Sigmoid colon (tissue), 7 donors: Measurements from ENCODE around the gene TRIM63. TPM values are rescaled to one million over a fixed set of nuclear protein-coding genes. Genes with fewer than 3 reads are reported as not detected.

Experiments used
- DNase-seq: peaks from one replicate; pipeline ENCODE4 v3.0.0-alpha.2; 2019
- H3K27ac ChIP-seq, 4 donors: fragments of 200-600 bp; sonication (generic); one replicate each; pipeline ENCODE4 v1.5.1; 2016 to 2019; ENCODE audit warnings: mild to moderate bottlenecking in 1 of 4
- H3K27me3 ChIP-seq, 3 donors: fragments of 200-600 bp; sonication (generic); one replicate each; pipeline ENCODE4 v1.5.1; 2019; ENCODE audit warnings: mild to moderate bottlenecking in 1 of 3
- H3K36me3 ChIP-seq, 4 donors: fragments of 200-600 bp; sonication (generic); one replicate each; pipeline ENCODE4 v1.5.1; 2016 to 2019
- H3K4me1 ChIP-seq, 4 donors: fragments of 200-600 bp; sonication (generic); one replicate each; pipeline ENCODE4 v1.5.1; 2017 to 2019
- H3K4me3 ChIP-seq, 4 donors: fragments of 200-600 bp; sonication (generic); one replicate each; pipeline ENCODE4 v1.5.1; 2017 to 2019; ENCODE audit warnings: mild to moderate bottlenecking in 2 of 4, moderate library complexity in 1 of 4
- H3K9me3 ChIP-seq, 4 donors: fragments of 200-600 bp in 3 of 4; sonication (generic) in 3 of 4; one replicate each; pipeline versions ENCODE4 v1.5.1 to v1.6.1; 2013 to 2019
- EP300 ChIP-seq, 4 donors: sonication (generic); formaldehyde crosslinking; IDR thresholded peaks; one replicate each; pipeline ENCODE4 v1.6.1; 2017; ENCODE audit warnings: antibody characterized with exemption in 4 of 4
- POLR2A ChIP-seq, 2 donors: fragments of 450-650 bp; IDR thresholded peaks; one replicate each; pipeline ENCODE4 v1.6.1; 2016; ENCODE audit warnings: antibody characterized with exemption in 2 of 2, mild to moderate bottlenecking in 2 of 2, moderate library complexity in 2 of 2
- POLR2AphosphoS5 ChIP-seq, 4 donors: sonication (generic); formaldehyde crosslinking; IDR thresholded peaks; one replicate each; pipeline ENCODE4 v1.6.1; 2017; ENCODE audit warnings: antibody characterized with exemption in 4 of 4
- WGBS, 2 donors: extraction: QIAGEN DNeasy Blood & Tissue Kit; methylation state at CpG; one replicate each; pipeline ENCODE4 v1.1.7; 2013; 5-methylcytosine and 5-hydroxymethylcytosine counted together
- intact Hi-C: fragments of 100-400 bp; cut with DNase I; formaldehyde crosslinking; loops from one replicate; pipeline ENCODE4 v1.15.1; 2023
- polyA plus RNA-seq, 3 donors: library from polyadenylated mRNA; stranded (reverse); fragments of 200-250 nt; gene quantifications; one replicate each; pipeline ENCODE4 v1.2.3, GENCODE V29; 2013
- total RNA-seq, 4 donors: library from RNA; depleted of rRNA; stranded (reverse); fragments of >200 nt; gene quantifications; one replicate each; pipeline ENCODE4 v1.1.0, GENCODE V29; 2016
- TF ChIP-seq, protein P1 (sequence below), 4 experiments: fragments of 450-650 bp in 3 of 4; fragments of 200-600 bp in 1 of 4; IDR thresholded peaks; one replicate each; pipeline ENCODE4 v1.5.1; 2016 to 2019; ENCODE audit warnings: antibody characterized with exemption in 4 of 4, mild to moderate bottlenecking in 3 of 4, moderate library complexity in 2 of 4
- donor health status: healthy with polysubstance abuse.
- donor health status: Bipolar disorder and iron deficiency.
- donor health status: healthy.

The TRIM63 gene
- total and polyA plus RNA-seq, 7 donors, result 0.35 to 2.1 (median 0.81) TPM; not detected in 2

DNA sequence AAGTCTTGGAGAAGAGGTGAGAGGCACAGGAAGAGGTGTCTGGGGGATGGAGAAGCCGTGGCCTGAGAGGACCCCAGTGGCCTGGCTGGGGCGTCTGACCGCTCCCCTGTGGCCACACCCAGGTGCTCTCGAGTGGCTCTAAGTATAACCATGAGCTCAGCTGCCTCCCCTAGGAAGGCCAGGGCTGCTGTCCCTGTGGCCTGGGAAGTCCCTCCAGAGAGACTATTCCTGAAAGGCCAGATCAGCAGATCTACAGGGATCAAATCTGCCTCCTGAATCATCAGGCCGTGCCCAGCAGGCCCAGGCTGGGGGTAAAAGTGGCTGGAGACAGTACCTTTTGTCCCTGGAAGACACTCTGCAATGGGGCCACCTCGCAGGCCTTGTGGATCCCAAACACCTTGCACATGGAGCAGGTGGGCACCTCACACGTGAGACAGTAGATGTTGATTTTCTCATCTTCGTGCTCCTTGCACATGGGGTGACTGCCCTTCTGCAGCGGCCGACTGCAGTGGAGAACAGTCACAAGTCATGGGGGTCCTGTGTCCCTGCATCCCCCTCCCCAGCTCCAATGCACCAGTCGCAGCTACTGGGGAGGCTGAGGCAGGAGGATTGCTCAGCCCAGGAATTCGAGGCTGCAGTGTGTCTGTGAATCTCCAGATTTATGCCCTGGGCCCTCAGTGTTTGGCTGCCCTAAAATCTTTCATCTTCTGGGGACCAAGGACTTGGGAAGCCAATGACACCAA lies 6.4 kb downstream of the TRIM63 start:
- TF ChIP-seq POLR2A (IDR thresholded peaks at IDR 0.05) (no peak), EP300 (IDR thresholded peaks at IDR 0.05) (no peak), POLR2AphosphoS5 (IDR thresholded peaks at IDR 0.05) (no peak)
- TF ChIP-seq, protein P1, sequence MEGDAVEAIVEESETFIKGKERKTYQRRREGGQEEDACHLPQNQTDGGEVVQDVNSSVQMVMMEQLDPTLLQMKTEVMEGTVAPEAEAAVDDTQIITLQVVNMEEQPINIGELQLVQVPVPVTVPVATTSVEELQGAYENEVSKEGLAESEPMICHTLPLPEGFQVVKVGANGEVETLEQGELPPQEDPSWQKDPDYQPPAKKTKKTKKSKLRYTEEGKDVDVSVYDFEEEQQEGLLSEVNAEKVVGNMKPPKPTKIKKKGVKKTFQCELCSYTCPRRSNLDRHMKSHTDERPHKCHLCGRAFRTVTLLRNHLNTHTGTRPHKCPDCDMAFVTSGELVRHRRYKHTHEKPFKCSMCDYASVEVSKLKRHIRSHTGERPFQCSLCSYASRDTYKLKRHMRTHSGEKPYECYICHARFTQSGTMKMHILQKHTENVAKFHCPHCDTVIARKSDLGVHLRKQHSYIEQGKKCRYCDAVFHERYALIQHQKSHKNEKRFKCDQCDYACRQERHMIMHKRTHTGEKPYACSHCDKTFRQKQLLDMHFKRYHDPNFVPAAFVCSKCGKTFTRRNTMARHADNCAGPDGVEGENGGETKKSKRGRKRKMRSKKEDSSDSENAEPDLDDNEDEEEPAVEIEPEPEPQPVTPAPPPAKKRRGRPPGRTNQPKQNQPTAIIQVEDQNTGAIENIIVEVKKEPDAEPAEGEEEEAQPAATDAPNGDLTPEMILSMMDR (IDR thresholded peaks at IDR 0.05), result no peak
- no peaks in the 10 kb centered on the region for H3K36me3 ChIP-seq
- H3K4me3 ChIP-seq, result no peak overlapping the region
- WGBS, 2 donors, result 72 to 80% methylated on average over 12 of the region's 12 CpGs
- H3K4me1 ChIP-seq, result no peaks in the 10 kb centered on the region
- no peaks in the 10 kb centered on the region for H3K9me3 ChIP-seq
- DNase-seq, result no peak
- H3K27ac ChIP-seq, result no peak overlapping the region
- no peaks in the 10 kb centered on the region for H3K27me3 ChIP-seq
- intact Hi-C loops, result no loop called here

GRCh38 chr1:26059906-26060305 lies 7.5 kb downstream of the TRIM63 start:
- no peaks in the 10 kb centered on the region for H3K36me3 ChIP-seq
- no peak overlapping the region for H3K4me3 ChIP-seq
- no peak overlapping the region for H3K27ac ChIP-seq
- no peaks in the 10 kb centered on the region for H3K27me3 ChIP-seq
- no peak for TF ChIP-seq POLR2A (IDR thresholded peaks at IDR 0.05)
- TF ChIP-seq, protein P1 (IDR thresholded peaks at IDR 0.05), result no peak
- TF ChIP-seq EP300 (IDR thresholded peaks at IDR 0.05), result no peak
- no peak for TF ChIP-seq POLR2AphosphoS5 (IDR thresholded peaks at IDR 0.05)
- intact Hi-C loops, result no loop called here
- H3K4me1 ChIP-seq, result no peaks in the 10 kb centered on the region
- WGBS, 2 donors, result 63 to 77% methylated on average over 7 of the region's 7 CpGs
- no peak for DNase-seq
- H3K9me3 ChIP-seq, result no peaks in the 10 kb centered on the region

GRCh38 chr1:26058052-26058595 lies 9.3 kb downstream of the TRIM63 start:
- intact Hi-C loops, result no loop called here
- no peak overlapping the region for H3K4me3 ChIP-seq
- no peaks in the 10 kb centered on the region for H3K4me1 ChIP-seq
- H3K36me3 ChIP-seq, result no peaks in the 10 kb centered on the region
- TF ChIP-seq EP300 (IDR thresholded peaks at IDR 0.05) (no peak), POLR2AphosphoS5 (IDR thresholded peaks at IDR 0.05) (no peak), POLR2A (IDR thresholded peaks at IDR 0.05) (no peak)
- TF ChIP-seq, protein P1 (IDR thresholded peaks at IDR 0.05), result no peak
- H3K27ac ChIP-seq, result no peak overlapping the region
- WGBS, 2 donors, result 81 to 85% methylated on average over 5 of the region's 5 CpGs
- H3K9me3 ChIP-seq, result no peaks in the 10 kb centered on the region
- DNase-seq, result no peak
- H3K27me3 ChIP-seq, result peaks cover 0 to 14% (median 0%) of the 10 kb centered on the region in 3 donors

GRCh38 chr1:26057189-26057588 lies 10.2 kb downstream of the TRIM63 start:
- no peak overlapping the region for H3K4me3 ChIP-seq
- WGBS, 2 donors, result 82 to 89% methylated on average over 2 of the region's 2 CpGs
- TF ChIP-seq EP300 (IDR thresholded peaks at IDR 0.05) (no peak), POLR2A (IDR thresholded peaks at IDR 0.05) (no peak), POLR2AphosphoS5 (IDR thresholded peaks at IDR 0.05) (no peak)
- TF ChIP-seq, protein P1 (IDR thresholded peaks at IDR 0.05), result no peak
- no peak for DNase-seq
- peaks cover 0 to 14% (median 0%) of the 10 kb centered on the region in 3 donors for H3K27me3 ChIP-seq
- no peak overlapping the region for H3K27ac ChIP-seq
- no peaks in the 10 kb centered on the region for H3K36me3 ChIP-seq
- H3K9me3 ChIP-seq, result no peaks in the 10 kb centered on the region
- intact Hi-C loops, result no loop called here
- no peaks in the 10 kb centered on the region for H3K4me1 ChIP-seq
